HuH-7.5 (cell line): Measurements from ENCODE around the gene ACKR2.
A peak's percentile ranks its signal among the peaks of the same experiment; 100 is the strongest.
"Not testable (repeated sequence)": the region's sequence is repeated elsewhere in the genome, so short reads cannot be mapped to it uniquely, and the experiment has no call there.

Experiments
- DNase-seq: peaks from one replicate; pipeline ENCODE4 v3.0.0; 2011; ENCODE audit warnings: low spot score

Gene ACKR2

DNA sequence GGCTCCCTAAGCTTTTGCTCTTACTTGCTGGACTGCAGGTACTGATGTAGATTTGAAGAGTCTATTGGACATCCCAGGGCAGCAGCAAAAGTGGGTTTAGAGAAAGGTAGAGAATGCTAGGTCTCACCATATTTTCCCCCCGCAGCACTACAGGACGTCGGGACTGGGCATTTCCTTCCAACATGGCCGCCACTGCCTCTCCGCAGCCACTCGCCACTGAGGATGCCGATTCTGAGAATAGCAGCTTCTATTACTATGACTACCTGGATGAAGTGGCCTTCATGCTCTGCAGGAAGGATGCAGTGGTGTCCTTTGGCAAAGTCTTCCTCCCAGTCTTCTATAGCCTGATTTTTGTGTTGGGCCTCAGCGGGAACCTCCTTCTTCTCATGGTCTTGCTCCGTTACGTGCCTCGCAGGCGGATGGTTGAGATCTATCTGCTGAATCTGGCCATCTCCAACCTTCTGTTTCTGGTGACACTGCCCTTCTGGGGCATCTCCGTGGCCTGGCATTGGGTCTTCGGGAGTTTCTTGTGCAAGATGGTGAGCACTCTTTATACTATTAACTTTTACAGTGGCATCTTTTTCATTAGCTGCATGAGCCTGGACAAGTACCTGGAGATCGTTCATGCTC lies 55.2 kb downstream of the ACKR2 start:
- DNase-seq: no peak

DNA sequence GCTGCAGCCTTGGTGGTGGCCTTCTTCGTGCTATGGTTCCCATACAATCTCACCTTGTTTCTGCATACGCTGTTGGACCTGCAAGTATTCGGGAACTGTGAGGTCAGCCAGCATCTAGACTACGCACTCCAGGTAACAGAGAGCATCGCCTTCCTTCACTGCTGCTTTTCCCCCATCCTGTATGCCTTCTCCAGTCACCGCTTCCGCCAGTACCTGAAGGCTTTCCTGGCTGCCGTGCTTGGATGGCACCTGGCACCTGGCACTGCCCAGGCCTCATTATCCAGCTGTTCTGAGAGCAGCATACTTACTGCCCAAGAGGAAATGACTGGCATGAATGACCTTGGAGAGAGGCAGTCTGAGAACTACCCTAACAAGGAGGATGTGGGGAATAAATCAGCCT lies 56.0 kb downstream of the ACKR2 start:
- no peak for DNase-seq

DNA sequence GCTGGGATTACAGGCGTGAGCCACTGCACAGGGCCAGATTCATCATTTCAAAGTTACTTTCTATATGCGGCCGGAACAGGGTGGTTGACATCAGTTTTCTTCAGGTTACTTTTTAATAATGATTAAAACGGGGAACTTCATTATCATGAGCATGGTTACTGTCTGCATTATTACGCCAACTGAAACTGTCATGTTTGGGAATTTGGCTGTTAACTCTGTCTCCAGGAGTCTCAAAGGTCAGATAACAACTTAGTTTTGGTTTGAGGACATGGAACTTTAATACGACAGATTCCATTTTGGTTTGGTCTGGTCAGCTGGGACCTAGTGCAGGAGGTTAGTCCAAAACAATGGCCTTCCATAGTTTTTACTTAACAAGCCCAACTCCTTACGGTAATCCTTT lies 57.9 kb downstream of the ACKR2 start:
- no peak for DNase-seq

DNA sequence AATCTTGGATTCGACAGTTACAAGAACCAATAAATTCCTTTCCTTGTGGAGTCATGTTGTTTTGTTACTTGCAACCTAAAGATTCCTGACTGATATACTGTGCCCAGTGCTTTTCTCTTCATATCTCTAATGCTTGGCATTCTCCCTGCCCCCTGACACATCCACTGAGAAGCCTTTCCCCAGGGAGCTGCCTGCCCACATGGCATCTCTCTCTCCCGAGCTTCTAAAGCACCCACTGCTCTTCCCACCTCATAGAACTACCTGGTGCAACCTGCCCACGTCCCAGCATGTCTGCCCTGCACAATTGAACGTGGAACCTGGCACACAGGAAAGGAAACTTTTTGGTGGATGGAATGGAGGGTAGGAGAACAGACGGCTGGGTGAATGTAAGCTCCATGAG lies 59.6 kb downstream of the ACKR2 start:
- no peak for DNase-seq

DNA sequence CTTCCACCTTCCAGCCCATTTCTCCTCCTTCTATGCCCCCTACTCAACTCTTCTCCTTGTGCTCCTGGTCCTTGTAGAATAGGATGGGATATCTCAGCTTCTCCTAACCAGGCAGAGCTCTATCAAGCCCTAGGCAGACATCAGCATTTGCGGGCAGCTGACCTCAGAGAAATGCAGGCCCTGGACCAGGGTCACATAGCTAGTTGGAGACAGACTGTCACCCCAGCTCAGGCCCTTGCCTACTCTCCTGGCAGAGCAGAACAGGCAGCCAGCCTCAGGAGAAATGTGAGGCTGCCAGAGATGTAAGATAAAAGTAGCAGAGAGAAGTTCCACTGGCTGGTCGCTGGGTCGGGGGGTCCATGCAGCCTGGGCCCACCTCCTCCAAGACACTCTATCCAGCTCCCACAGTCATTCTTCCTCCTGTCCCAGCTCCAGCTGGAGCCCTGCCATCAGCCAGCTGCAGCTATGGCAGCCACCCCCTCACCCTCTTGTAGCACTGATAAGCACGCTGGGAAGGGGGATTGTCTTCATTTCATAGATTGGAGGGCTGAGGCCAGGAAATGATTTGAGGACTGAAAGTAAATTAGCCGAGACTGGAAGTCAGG lies 62.4 kb downstream of the ACKR2 start:
- no peak for DNase-seq

DNA sequence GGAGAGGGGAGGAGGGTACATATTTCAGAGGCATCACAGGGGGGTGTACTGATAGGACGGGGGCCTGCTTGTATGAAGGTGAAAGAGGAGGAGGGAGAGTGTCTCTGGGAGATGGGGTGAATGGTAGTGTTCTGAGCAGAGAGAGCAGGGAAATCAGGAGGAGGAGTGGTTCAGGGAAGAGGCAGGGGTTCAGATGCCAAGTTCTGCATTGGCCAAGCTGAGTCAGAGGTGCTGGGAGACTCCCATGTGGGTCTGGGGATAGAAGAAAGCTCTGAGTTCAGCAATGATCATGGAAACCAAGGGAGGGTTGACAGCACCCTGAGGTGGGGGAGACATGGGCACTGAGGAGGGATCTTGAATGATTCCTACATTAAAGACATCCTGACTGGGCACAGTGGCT lies 63.5 kb downstream of the ACKR2 start:
- no peak for DNase-seq

DNA sequence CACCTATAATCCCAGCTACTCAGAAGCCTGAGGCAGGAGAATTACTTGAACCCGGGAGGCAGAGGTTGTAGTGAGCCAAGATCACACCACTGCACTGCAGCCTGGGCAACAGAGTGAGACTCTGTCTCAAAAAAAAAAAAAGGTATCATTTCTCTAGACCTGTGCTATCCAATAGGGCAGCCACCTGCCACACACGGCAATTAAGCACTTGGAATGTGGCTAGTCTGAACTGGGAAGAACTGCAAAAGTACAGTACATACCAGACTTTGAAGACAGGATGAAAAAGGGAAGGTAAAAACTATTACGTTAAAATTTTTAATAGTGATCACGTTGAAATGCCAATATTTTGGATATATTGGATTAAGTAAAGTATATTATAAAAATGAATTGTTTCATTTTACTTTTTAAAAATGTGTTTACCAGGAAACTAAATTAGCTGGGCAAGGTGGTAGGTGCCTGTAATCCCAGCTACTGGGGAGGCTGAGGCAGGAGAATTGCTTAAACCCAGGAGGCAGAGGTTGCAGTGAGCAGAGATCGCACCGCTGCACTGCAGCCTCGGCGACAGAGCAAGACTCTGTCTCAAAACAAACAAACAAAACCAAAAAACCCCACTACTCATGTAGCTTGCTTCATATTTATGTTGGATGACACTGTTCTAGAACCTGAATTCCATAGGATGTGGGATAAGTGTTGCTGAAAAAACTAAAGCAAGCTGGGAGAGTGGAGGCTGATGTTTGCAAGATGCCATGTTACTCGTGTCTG lies 64.2 kb downstream of the ACKR2 start:
- DNase-seq: no peak

DNA sequence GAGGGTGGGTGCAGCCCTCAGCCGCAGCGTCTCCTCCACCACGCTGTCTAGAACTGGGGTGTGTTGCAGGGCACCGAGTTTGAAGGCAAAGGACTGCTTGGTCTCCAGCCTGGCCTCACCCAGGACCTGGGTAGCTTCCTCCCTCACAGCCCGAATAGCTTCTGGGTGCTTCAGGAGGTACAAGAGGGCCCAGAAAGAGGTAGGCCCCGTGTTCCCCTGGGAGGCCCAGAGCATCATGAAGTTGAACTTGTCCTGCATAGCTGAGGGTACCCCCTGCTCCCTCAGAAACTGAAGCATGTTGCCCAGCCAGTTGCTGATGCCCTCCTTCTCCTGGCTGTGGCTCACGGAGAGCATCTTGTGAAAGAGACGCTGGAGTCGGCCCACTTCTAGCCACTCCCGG lies 65.5 kb downstream of the ACKR2 start:
- DNase-seq: no peak

DNA sequence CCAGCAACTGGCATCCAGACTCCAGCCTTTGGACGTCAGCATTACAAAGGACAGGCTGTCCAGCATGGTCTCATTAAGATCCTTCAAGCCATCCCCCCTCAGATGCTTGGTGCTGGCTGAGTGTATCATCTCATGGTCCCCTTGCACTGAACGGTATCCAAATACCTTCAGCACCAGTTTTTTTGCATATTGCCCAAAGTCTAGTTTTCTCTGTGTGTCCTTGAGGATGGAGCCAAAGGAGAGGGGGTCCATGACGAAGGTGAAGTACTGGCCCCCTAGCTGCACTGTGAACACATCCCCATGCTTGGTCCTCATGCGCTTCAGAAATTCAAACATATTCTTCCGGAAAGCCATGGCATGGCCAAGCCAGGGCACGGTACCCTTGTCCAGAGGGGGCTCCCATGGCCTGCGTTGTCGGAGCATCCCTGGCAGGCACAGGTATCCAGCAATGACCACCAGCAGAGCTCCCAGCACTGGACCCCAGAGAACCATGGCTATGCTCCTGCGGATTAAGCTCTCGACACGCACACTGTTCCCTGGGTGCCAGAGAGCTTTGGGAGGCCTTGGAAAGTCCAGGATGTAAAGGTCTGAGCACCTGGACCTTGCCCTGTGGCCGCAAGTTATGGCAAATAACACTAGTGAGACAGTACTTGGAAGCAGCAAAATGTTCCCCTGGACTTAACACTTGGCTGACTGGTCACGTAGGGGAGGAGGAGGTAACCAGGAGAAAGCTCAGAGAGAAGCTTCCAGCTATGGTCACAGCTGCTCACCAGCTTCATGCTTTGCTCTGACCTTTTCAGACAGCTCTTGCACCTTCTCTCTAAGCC lies 66.3 kb downstream of the ACKR2 start, which contains the start of gene CYP8B1:
CYP8B1 (minus strand) TSS at position 555 of the 827 bp plus-strand sequence; CDS start at position 492, 63 bp downstream.
- DNase-seq: no peak

DNA sequence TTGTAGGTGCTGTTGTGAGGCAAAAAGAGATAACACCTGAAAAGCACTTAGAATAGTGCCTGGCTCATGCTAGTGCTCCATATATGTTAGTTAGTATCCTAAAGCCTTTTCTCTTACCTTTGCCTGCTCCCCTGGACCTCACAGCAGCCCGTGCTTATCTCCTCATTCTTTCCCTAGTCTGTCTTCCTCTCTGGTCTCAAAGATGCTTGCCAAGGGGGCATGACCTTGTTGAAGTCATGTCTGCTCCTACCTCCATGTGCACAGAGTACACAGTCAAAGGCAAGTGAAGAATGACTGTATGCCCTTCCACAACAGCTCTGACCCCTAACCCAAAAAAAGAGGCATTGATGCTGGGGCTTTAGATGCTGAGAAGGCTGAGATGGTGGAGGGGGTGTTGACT lies 67.2 kb downstream of the ACKR2 start:
- DNase-seq: no peak

DNA sequence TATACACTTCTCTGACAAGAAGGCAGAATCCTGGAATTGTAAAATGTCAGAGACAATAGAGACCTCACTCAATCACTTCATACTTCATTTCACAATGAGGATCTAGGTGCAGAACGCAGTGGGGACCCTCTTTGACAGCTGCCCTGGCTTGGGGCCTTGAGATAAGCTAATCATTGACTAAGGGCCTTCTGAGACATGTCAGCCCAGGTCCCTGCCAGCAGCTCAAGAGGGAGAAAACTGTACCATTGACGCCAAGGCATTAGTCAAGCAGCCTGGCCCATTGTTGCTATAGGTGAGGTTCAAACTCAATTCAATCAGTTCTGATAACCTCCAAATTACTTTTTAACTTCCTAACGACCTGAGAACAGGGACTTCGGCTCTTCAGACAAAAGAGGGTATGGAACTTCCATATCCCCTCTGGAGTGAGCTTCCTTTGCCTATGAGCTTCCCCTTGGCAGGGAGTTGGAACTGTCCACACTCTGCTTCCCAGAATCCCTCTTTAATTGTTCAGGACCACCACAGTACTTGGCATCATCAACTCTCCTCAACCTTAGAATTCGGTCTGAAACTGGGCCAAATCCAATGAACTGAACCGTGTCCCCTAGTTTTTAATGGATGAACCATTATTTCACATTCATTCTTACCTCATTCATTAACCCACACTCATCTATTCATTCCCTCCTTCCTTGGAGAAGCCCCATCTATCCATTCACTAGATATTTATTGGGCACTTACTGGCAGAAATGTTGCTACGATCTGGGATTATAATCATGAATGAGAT lies 67.9 kb downstream of the ACKR2 start:
- DNase-seq: no peak

DNA sequence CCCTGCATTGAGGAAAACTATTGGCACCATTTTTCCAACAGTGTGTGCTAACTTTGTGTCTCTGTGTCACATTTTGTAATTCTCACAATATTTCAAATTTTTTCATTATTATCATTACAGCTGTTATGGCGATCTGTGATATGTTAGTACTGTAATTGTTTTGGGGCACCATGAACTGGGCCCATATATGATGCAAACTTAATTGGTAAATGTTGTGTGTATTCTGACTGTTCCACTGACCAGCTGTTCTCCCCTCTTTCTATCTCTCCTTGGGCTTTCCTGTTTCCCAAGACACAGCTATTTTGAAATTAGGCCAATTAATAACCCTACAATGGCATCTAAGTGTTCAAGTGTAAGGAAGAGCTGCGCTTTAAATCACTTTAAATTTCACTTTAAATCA lies 68.6 kb downstream of the ACKR2 start:
- DNase-seq: no peak

DNA sequence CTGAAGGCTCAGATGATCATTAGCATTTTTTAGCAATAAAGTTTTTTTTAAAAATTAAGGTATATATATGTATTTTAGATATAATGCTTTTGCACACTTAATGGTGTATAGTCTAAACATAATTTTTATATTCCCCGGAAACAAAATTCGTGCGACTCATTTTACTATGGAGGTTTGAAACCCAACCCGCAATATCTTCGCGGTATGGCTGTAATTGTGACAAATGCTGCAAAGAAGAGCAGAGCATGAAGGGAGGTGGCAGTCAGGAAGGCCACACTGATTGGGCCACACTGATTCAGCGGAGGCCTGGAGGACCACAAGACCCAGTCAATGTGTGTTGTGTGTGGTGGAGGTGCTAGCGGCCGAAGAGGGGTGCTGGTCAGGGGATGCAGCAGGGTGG lies 70.9 kb downstream of the ACKR2 start:
- no peak for DNase-seq

DNA sequence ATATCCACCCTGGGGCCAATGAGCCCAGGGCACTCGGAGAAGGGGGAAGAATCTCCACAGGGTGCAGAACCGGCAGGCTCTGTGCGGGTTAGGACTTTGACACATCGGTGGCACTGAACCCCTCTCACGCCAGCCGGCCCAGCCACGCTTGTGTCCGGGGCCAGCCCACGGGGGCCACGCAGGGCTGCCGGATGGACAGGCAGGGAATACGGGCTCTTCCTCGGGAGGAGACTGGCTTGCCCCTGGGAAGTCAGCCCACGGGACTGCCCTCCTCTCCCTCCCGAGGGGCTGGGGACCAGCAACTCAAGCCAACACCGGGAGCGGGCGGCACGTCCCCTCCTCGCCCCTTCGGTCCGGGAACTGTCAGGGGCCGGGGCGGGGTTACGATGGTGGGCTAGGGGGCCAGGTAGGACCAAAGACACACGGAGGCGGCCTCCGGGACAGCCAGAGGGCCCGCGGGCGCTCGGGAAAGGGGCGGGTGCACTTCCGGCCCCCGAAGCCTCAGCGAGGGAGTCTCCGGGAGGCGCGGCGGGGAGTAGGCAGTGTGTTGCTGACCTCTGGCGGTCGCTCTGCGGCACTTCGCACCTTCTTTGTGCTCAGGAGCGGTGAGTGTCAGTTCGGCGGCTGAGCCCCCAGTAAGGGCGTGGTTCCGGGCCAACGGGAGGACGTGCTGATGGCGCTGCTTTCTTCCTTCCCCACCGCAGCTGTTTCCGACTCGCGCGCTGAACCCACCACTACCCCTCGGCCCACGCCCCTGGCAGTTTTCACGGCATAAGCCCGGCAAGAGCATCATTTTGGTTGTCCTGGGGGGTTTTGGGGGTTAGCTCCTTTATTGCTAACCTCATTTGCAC lies 71.6 kb downstream of the ACKR2 start:
- DNase-seq: peak; percentile 88

DNA sequence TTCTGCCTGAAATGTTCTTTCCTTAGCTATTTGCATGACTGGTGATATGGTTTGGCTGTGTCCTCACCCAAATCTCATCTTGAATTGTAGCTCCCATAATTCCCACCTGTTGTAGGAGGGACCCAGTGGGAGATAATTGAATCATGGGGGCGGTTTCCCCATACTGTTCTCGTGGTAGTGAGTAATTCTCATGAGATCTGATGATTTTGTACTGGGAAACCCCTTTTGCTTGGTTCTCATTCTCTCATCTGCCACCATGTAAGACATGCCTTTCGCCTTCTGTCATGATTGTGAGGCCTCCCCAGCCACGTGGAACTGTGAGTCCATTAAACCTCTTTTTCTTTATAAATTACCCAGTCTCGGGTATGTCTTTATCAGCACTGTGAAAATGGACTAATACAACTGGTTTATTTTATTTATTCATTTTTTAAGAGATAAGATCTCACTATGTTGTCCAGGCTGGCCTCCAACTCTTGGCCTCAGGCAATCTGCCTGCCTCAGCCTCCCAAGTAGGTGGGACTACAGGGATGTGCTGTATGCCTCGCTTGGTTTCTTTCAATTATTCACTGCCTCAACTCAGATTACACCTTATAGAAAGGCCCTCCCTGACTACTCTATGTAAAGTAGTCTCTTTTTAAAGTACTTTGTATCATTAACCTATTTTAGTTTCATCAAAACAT lies 74.1 kb downstream of the ACKR2 start:
- not testable (repeated sequence) for DNase-seq

DNA sequence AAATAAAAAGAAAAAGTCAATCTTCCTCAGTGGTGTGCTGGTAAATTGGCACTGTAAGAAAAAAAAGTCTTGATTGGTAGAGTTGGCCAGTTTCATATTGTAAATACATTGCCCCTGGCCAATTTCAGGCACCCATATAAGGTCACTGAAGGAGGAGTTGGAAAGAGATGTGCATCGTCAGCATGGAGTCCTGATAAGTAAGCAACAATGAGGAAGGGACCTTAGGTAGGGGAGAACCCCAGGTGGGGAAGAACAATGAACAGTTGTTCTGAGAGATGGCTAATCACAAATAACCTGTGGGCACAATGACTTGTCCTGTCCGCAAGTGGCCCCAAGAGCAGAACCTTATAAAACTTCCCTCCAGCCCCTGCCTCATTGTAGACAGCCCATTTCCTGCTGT lies 75.1 kb downstream of the ACKR2 start:
- no peak for DNase-seq

DNA sequence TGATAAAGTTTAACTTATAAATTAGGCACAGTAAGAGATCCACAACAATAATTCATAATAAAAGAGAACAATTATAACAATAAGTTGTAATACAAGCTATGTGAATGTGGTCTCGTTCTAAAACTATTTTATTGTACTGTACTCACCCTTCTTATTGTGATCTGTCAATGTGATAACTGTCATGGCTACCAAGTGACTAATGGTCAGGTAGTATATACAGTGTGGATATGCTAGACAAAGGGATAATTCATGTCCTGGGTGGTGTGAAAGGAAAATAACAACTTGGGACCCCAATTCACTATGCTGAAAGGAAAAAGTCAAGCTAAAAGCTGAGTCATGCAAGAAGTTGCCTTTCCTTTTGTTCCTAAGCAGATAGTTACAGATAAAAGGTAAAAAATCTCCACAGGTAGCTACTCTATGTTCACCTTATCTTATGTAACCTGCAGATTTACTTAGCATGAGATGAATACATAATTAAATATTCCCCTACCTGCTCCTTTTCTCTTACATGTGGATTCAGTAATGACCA lies 77.1 kb downstream of the ACKR2 start:
- DNase-seq: no peak

DNA sequence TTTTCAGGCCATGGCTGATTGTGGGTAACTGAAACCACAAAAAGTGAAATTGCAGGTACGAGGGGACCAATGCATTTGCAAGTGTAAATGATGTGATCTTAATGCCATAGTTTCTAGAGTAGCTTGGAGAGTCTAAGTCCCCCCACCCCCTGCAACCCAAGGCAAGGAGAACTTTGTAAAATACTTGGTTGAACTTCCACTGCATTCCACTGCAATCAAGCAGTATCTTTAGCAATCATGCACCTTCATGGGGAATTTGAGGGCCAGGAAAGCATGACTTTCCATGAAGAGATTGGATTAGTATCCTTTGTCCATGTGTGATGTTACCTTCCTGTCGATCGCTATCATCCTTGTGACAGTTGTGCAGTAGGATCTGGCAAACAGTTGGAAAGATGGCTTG lies 77.8 kb downstream of the ACKR2 start:
- DNase-seq: no peak

DNA sequence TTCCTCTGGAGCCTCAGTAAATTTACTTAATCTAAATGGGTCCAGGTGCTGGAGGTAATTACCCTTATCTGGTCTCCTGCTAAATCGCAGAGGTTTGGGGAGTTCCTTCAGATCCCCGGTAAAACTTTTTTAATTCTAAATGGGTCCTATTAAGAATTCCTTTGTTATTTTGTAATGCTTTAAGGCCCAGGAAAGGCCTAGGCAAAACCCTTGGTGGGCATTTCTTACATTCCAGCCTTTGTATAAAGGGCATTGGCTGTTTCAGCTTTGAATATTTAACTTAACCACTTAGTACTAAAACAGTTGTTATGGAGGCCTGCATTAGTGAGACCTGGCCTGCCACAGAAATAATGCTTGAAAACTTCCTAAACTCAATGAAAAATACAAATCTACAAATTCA lies 81.8 kb downstream of the ACKR2 start:
- no peak for DNase-seq

DNA sequence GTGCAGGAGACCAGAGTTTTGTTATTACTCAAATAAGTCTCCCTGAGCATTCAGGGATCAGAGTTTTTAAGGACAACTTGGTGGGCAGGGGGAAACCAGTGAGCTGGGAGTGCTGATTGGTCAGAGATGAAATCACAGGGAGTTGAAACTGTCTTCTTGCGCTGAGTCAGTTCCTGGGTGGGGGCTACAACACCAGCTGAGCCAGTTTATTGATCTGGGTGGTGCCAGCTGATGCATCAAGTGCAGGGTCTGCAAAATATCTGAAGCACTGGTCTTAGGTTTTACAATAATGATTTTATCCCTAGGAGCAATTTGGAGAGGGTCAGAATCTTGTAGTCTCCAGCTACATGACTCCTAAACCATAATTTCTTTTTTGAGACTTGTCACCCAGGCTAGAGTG lies 82.9 kb downstream of the ACKR2 start:
- no peak for DNase-seq
